ENCODE results near the gene WDR88. TPM values are rescaled to one million over a fixed set of nuclear protein-coding genes. Genes with fewer than 3 reads are reported as not detected.
"Not testable (repeated sequence)": the region's sequence is repeated elsewhere in the genome, so short reads cannot be mapped to it uniquely, and the experiment has no call there.

The WDR88 gene
- polyA plus RNA-seq, 4 donors, result 0.56 TPM; not detected in 3

DNA sequence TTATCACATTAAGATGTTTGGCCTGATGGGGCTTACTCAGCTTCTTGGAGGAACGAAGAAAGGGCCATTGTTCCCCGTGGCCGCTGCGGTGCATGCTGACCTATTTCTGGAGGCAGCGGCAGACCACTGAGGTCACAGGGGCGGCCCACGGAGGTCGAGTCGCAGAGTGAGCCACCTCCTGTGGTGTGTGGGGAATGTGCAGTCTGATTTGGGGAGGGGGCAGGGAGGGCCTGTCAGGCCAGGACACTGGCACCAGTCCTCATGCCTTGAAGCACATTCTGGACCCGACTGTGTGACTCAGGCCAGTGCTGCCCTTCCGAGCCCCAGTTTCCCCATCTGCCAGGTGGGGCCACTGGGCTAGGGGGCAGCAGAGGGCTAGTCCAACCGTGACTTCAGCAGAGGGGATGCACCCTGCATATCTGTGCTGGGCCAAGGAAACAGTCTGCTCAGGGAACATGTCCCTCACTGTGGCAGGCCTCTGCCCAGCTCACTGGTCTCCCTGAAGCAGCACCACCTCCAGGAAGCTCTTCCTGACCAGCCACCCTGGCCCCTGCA, 87.4 kb downstream of the WDR88 start:
- no peak for DNase-seq
- Histone ChIP-seq H3K36me3 (ENCODE audit: control insufficient read depth in 3 of 3, insufficient read depth in 2 of 3, low read depth in 1 of 3, low read length in 3 of 3) (peaks cover 0 to 3% (median 0%) of the 10 kb centered on the region in 3 donors), H3K27ac (ENCODE audit: low read depth in 1 of 3, low read length in 2 of 3) (no peak overlapping the region), H3K4me1 (ENCODE audit: control insufficient read depth in 3 of 3, insufficient read depth in 2 of 3, low read depth in 1 of 3, low read length in 2 of 3) (no peaks in the 10 kb centered on the region), H3K4me3 (ENCODE audit: low read depth in 1 of 3, low read length in 3 of 3) (no peak overlapping the region), H3K9me3 (ENCODE audit: control insufficient read depth in 2 of 2, insufficient read depth in 1 of 2, low read depth in 1 of 2, low read length in 1 of 2) (no peaks in the 10 kb centered on the region), H3K27me3 (ENCODE audit: control insufficient read depth in 3 of 3, insufficient read depth in 3 of 3, low read length in 3 of 3) (peaks cover 0 to 5% (median 5%) of the 10 kb centered on the region in 3 donors)
- FAIRE-seq, result no peak
- 58 to 65% (median 60%) methylated on average over 12 of the region's 12 CpGs for WGBS, 3 donors

DNA sequence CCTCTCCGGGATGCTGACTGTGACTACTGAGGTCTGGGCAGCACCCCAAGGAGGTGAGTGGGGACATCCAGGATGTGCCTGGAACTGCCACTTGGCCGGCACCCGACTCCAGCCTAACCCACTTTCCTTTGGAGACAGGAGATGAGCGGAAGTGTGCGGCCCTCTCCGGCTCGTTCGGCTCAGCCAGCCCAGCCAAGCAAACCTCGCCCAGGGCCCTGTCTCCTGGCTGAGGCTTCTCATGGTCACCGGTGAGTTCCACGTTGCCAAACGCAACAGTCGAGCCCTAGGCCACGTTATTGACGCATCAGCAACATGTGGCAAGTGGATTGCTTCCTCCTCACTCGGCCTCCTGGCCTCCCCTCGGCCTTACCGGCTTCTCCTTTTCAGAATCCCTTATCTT, 88.2 kb downstream of the WDR88 start:
- H3K4me1 ChIP-seq (ENCODE audit: control insufficient read depth in 3 of 3, insufficient read depth in 2 of 3, low read depth in 1 of 3, low read length in 2 of 3), result no peaks in the 10 kb centered on the region
- DNase-seq (no peak), FAIRE-seq (no peak)
- peaks cover 3 to 12% (median 11%) of the 10 kb centered on the region in 3 donors for H3K27me3 ChIP-seq (ENCODE audit: control insufficient read depth in 3 of 3, insufficient read depth in 3 of 3, low read length in 3 of 3)
- H3K36me3 ChIP-seq (ENCODE audit: control insufficient read depth in 3 of 3, insufficient read depth in 2 of 3, low read depth in 1 of 3, low read length in 3 of 3), result peaks cover 0 to 3% (median 0%) of the 10 kb centered on the region in 3 donors
- no peaks in the 10 kb centered on the region for H3K9me3 ChIP-seq (ENCODE audit: control insufficient read depth in 2 of 2, insufficient read depth in 1 of 2, low read depth in 1 of 2, low read length in 1 of 2)
- WGBS, 3 donors, result 81 to 89% (median 86%) methylated on average over 17 to 18 of the region's 18 CpGs
- no peak overlapping the region for H3K4me3 ChIP-seq (ENCODE audit: low read depth in 1 of 3, low read length in 3 of 3)
- H3K27ac ChIP-seq (ENCODE audit: low read depth in 1 of 3, low read length in 2 of 3), result no peak overlapping the region

DNA sequence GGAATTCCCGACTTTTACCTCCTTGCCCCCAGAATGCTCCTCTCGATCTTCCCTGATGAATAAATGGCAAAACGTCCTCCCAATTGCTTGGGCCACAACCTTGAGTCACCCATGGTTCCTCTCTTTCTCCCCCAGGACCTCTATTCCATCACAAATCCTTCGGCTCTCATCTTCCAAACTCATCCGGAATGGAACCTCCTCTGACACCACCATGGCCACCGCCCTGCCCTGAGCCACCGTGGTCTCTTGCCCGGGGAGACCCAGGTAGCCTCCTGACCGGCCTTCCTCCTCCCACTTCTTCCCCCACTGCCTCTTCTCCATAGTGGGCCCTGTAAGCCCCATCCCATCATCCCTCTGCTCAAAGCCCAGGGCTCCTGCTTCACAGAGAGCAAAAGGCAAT, 88.8 kb downstream of the WDR88 start:
- Histone ChIP-seq H3K4me3 (ENCODE audit: low read depth in 1 of 3, low read length in 3 of 3) (no peak overlapping the region), H3K36me3 (ENCODE audit: control insufficient read depth in 3 of 3, insufficient read depth in 2 of 3, low read depth in 1 of 3, low read length in 3 of 3) (peaks cover 0 to 3% (median 0%) of the 10 kb centered on the region in 3 donors), H3K27me3 (ENCODE audit: control insufficient read depth in 3 of 3, insufficient read depth in 3 of 3, low read length in 3 of 3) (peaks cover 3 to 16% (median 13%) of the 10 kb centered on the region in 3 donors), H3K27ac (ENCODE audit: low read depth in 1 of 3, low read length in 2 of 3) (no peak overlapping the region), H3K9me3 (ENCODE audit: control insufficient read depth in 2 of 2, insufficient read depth in 1 of 2, low read depth in 1 of 2, low read length in 1 of 2) (no peaks in the 10 kb centered on the region), H3K4me1 (ENCODE audit: control insufficient read depth in 3 of 3, insufficient read depth in 2 of 3, low read depth in 1 of 3, low read length in 2 of 3) (peaks cover 0 to under 1% (median 0%) of the 10 kb centered on the region in 3 donors)
- FAIRE-seq (no peak), DNase-seq (no peak)
- WGBS, 3 donors, result 78 to 86% (median 85%) methylated on average over 9 of the region's 9 CpGs

DNA sequence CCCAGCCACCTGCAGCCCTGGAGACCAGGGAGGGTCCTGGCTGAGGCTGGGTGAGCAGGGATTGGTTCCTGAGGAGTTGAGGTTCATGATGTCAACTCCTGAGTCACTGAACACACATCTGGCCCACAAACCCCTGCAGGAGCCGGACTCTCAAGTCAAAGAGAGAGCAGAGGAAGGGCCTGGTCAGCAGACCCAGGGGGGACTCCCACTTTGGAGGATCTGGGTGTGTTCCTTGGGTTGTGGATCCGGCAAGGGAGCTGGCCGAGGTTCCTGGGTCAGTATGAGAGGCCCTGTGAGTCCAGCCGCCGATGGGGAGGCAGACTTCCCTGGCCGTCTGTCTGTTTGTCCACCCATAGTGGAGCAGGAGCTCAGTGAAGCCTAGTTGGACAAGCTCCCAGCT, 89.7 kb downstream of the WDR88 start:
- DNase-seq (no peak), FAIRE-seq (no peak)
- Histone ChIP-seq H3K4me1 (ENCODE audit: control insufficient read depth in 3 of 3, insufficient read depth in 2 of 3, low read depth in 1 of 3, low read length in 2 of 3) (peaks cover 0 to 8% (median 0%) of the 10 kb centered on the region in 3 donors), H3K27ac (ENCODE audit: low read depth in 1 of 3, low read length in 2 of 3) (no peak overlapping the region), H3K36me3 (ENCODE audit: control insufficient read depth in 3 of 3, insufficient read depth in 2 of 3, low read depth in 1 of 3, low read length in 3 of 3) (peaks cover 0 to 3% (median 0%) of the 10 kb centered on the region in 3 donors), H3K27me3 (ENCODE audit: control insufficient read depth in 3 of 3, insufficient read depth in 3 of 3, low read length in 3 of 3) (peaks cover 3 to 22% (median 22%) of the 10 kb centered on the region in 3 donors), H3K9me3 (ENCODE audit: control insufficient read depth in 2 of 2, insufficient read depth in 1 of 2, low read depth in 1 of 2, low read length in 1 of 2) (no peaks in the 10 kb centered on the region), H3K4me3 (ENCODE audit: low read depth in 1 of 3, low read length in 3 of 3) (no peak overlapping the region)
- WGBS, 3 donors, result 76 to 80% (median 77%) methylated on average over 6 of the region's 6 CpGs

DNA sequence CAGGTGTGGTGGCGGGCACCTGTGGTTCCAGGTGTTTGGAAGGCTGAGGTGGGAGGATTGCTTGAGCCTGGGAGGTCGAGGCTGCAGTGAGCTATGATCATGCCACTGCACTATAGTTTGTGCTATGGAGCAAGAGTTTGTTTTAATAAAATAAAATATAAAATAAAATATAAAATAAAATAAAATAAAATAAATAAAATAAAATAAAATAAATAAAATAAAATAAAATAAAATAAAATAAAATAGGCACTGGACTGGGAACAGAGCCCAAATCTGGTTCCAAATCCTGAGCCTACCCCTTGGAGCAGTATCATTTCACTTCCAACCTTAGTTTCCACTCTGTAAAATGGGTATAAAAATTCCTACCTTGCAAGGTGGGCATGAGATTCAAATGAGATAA, 90.3 kb downstream of the WDR88 start:
- 80 to 91% (median 81%) methylated on average over 2 of the region's 2 CpGs for whole genome bisulfite sequencing, 3 donors
- DNase-seq; H3K9me3 ChIP-seq (ENCODE audit: control insufficient read depth in 2 of 2, insufficient read depth in 1 of 2, low read depth in 1 of 2, low read length in 1 of 2); FAIRE-seq; H3K36me3 ChIP-seq (ENCODE audit: control insufficient read depth in 3 of 3, insufficient read depth in 2 of 3, low read depth in 1 of 3, low read length in 3 of 3); H3K4me3 ChIP-seq (ENCODE audit: low read depth in 1 of 3, low read length in 3 of 3); H3K27ac ChIP-seq (ENCODE audit: low read depth in 1 of 3, low read length in 2 of 3); H3K4me1 ChIP-seq (ENCODE audit: control insufficient read depth in 3 of 3, insufficient read depth in 2 of 3, low read depth in 1 of 3, low read length in 2 of 3): not testable (repeated sequence)
- H3K27me3 ChIP-seq (ENCODE audit: control insufficient read depth in 3 of 3, insufficient read depth in 3 of 3, low read length in 3 of 3), result peaks cover 3 to 25% (median 22%) of the 10 kb centered on the region in 3 donors

DNA sequence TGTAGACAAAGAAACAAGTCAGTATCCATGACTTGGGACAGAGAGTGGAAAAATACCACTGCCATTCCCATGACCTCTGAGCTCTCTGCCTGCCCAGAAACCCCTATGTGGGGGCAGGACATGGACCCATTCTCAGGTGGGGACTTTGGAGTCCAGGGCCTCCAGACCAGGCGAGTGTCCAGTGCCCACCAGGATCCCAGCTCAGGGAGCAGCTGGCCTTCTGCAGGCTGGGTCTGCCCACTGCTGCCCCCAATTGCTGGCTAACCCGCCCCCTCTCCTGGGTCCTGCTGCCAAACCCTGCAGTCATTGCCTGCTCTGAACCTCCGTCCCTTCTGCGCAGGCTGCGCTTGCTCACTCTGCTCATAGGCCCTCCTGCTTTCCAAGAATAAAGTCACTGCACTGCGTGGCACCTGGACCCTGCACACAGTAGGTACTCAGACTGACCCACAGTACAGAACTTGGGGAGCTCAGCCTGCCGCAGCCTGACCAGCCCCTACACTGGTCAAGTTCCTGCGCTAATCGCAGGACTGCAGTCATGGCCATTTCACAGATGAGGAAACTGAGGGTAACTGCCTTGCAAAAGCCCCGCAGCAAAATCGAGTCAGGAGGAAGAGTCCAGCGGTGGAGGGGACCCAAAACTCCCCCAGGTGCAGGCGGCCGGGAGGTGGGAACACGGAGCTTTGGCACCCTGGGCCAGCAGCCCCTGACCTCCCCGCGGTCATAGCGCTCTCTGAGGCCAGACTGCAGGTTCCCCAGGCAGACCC, 93.0 kb downstream of the WDR88 start:
- H3K27me3 ChIP-seq (ENCODE audit: control insufficient read depth in 3 of 3, insufficient read depth in 3 of 3, low read length in 3 of 3), result peaks cover 3 to 33% (median 22%) of the 10 kb centered on the region in 3 donors
- H3K4me1 ChIP-seq (ENCODE audit: control insufficient read depth in 3 of 3, insufficient read depth in 2 of 3, low read depth in 1 of 3, low read length in 2 of 3), result peaks cover 0 to 8% (median 0%) of the 10 kb centered on the region in 3 donors
- WGBS, 3 donors, result 63 to 78% (median 64%) methylated on average over 15 to 18 of the region's 18 CpGs
- FAIRE-seq (no peak), DNase-seq (no peak)
- H3K4me3 ChIP-seq (ENCODE audit: low read depth in 1 of 3, low read length in 3 of 3), result peak overlapping the region in 1 of 3 donors; percentile 24
- peaks cover 4 to 14% of the 10 kb centered on the region in 2 donors for H3K9me3 ChIP-seq (ENCODE audit: control insufficient read depth in 2 of 2, insufficient read depth in 1 of 2, low read depth in 1 of 2, low read length in 1 of 2)
- H3K27ac ChIP-seq (ENCODE audit: low read depth in 1 of 3, low read length in 2 of 3), result no peak overlapping the region
- H3K36me3 ChIP-seq (ENCODE audit: control insufficient read depth in 3 of 3, insufficient read depth in 2 of 3, low read depth in 1 of 3, low read length in 3 of 3), result no peaks in the 10 kb centered on the region

Other genes starting within 250 kb of the WDR88 start
- gene CEP89, start 160.2 kb upstream of the WDR88 start, polyA plus RNA-seq, result 10 to 100 TPM in 1 of 4 donors, 1 to 10 TPM in 3; 3.5 to 12.4 (median 6.3) TPM
- 1 to 10 TPM in 2 of 4 donors, under 1 TPM in 2; 0.67 to 3.5 (median 1.9) TPM for gene FAAP24, start 159.9 kb upstream of the WDR88 start, polyA plus RNA-seq
- gene RHPN2, start 67.2 kb upstream of the WDR88 start, polyA plus RNA-seq, result 10 to 100 TPM; 20.7 to 67.6 (median 33.7) TPM
- gene GPATCH1, start 50.9 kb upstream of the WDR88 start, polyA plus RNA-seq, result 10 to 100 TPM in 1 of 4 donors, 1 to 10 TPM in 3; 4.6 to 12.5 (median 9.1) TPM
- gene LRP3, start 62.2 kb downstream of the WDR88 start, polyA plus RNA-seq, result 10 to 100 TPM in 2 of 4 donors, 1 to 10 TPM in 2; 2.0 to 34.0 (median 9.6) TPM
- 10 to 100 TPM in 1 of 4 donors, 1 to 10 TPM in 1, not detected in 2; 1.4 to 16.0 TPM for gene SLC7A10, start 93.7 kb downstream of the WDR88 start, polyA plus RNA-seq
- gene CEBPA, start 170.4 kb downstream of the WDR88 start, polyA plus RNA-seq, result 100 to 1,000 TPM in 1 of 4 donors, 10 to 100 TPM in 3; 31.0 to 203 (median 58.2) TPM
- gene CEBPG, start 241.6 kb downstream of the WDR88 start, polyA plus RNA-seq, result 10 to 100 TPM; 48.6 to 78.0 (median 67.7) TPM

All from small intestine (tissue), 7 donors.